Panc1 (cell line): ENCODE measurements around the gene MARK2.

Source experiments
- POLR2AphosphoS5 ChIP-seq: IDR thresholded peaks from 2 replicates; pipeline ENCODE4 v1.6.1; 2012; ENCODE audit warnings: mild to moderate bottlenecking, low read depth, low read length, moderate library complexity
- SIN3A ChIP-seq: IDR thresholded peaks from 2 replicates; pipeline ENCODE4 v1.6.1; 2012; ENCODE audit warnings: low read depth, mild to moderate bottlenecking, low read length, moderate library complexity, borderline replicate concordance; ENCODE audit not compliant: insufficient read depth
- TF ChIP-seq, protein P1 (sequence below): fragments of 450-650 bp; IDR thresholded peaks from 2 replicates; pipeline ENCODE4 v1.5.1; 2017; ENCODE audit warnings: mild to moderate bottlenecking
- TF ChIP-seq, protein P2 (sequence below), 2 experiments: IDR thresholded peaks; 2 replicates each; pipeline ENCODE4 v1.6.1; 2011 to 2012; ENCODE audit warnings: low read depth in 2 of 2, control low read depth in 1 of 2, low read length in 1 of 2, mild to moderate bottlenecking in 1 of 2, moderate library complexity in 1 of 2; ENCODE audit not compliant: insufficient read depth in 1 of 2

DNA sequence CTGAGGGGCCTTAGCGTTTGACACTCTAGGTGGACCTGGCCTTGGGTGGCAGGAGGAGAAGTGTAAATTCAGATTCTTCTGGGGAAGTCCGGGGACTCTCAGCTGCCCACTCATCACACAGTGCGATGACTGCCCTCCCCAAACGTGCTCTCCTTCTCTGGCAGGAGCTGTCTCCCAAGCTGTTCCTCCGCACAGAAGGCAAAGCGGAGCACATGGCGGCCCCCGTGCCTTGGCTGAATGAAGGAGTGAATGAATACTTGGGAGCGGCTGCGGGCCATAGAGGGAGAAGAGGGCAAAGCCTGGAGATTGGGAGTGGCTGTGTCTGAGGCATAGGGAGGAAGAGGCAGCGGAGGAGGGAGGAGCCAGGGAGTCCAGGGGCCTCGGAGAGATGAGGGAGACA is 93.0 kb downstream of the MARK2 start:
- TF ChIP-seq POLR2AphosphoS5 = no peak
- TF ChIP-seq, protein P1, sequence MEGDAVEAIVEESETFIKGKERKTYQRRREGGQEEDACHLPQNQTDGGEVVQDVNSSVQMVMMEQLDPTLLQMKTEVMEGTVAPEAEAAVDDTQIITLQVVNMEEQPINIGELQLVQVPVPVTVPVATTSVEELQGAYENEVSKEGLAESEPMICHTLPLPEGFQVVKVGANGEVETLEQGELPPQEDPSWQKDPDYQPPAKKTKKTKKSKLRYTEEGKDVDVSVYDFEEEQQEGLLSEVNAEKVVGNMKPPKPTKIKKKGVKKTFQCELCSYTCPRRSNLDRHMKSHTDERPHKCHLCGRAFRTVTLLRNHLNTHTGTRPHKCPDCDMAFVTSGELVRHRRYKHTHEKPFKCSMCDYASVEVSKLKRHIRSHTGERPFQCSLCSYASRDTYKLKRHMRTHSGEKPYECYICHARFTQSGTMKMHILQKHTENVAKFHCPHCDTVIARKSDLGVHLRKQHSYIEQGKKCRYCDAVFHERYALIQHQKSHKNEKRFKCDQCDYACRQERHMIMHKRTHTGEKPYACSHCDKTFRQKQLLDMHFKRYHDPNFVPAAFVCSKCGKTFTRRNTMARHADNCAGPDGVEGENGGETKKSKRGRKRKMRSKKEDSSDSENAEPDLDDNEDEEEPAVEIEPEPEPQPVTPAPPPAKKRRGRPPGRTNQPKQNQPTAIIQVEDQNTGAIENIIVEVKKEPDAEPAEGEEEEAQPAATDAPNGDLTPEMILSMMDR = no peak
- no peak for TF ChIP-seq SIN3A
- TF ChIP-seq, protein P2, sequence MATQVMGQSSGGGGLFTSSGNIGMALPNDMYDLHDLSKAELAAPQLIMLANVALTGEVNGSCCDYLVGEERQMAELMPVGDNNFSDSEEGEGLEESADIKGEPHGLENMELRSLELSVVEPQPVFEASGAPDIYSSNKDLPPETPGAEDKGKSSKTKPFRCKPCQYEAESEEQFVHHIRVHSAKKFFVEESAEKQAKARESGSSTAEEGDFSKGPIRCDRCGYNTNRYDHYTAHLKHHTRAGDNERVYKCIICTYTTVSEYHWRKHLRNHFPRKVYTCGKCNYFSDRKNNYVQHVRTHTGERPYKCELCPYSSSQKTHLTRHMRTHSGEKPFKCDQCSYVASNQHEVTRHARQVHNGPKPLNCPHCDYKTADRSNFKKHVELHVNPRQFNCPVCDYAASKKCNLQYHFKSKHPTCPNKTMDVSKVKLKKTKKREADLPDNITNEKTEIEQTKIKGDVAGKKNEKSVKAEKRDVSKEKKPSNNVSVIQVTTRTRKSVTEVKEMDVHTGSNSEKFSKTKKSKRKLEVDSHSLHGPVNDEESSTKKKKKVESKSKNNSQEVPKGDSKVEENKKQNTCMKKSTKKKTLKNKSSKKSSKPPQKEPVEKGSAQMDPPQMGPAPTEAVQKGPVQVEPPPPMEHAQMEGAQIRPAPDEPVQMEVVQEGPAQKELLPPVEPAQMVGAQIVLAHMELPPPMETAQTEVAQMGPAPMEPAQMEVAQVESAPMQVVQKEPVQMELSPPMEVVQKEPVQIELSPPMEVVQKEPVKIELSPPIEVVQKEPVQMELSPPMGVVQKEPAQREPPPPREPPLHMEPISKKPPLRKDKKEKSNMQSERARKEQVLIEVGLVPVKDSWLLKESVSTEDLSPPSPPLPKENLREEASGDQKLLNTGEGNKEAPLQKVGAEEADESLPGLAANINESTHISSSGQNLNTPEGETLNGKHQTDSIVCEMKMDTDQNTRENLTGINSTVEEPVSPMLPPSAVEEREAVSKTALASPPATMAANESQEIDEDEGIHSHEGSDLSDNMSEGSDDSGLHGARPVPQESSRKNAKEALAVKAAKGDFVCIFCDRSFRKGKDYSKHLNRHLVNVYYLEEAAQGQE (IDR thresholded peaks at IDR 0.05; ENCODE audit: insufficient read depth in 1 of 2, low read depth in 2 of 2, low read length in 1 of 2) = no peak
